ENCODE results near the gene MGST1. TPM values are rescaled to one million over a fixed set of nuclear protein-coding genes. Genes with fewer than 3 reads are reported as not detected.

MGST1 gene
- total RNA-seq, 4 donors from 2014 or later: 72.8 to 107 (median 84.7) TPM

- Histone ChIP-seq H3K4me3 (no peak overlapping the region), H3K27me3 (no peaks in the 10 kb centered on the region), H3K9me3 (no peaks in the 10 kb centered on the region), H3K36me3 (no peaks in the 10 kb centered on the region), H3K27ac (no peak overlapping the region), H3K4me1 (no peaks in the 10 kb centered on the region)
- WGBS: 89% methylated on average over 4 of the region's 4 CpGs
- TF ChIP-seq POLR2A (IDR thresholded peaks at IDR 0.05) (no peak), POLR2AphosphoS5 (IDR thresholded peaks at IDR 0.05) (no peak), CTCF (IDR thresholded peaks at IDR 0.05) (no peak), EP300 (IDR thresholded peaks at IDR 0.05) (no peak)
- DNase-seq (ENCODE audit: low spot score in 2 of 2): no peak
These were observed 11.6 kb upstream of the MGST1 start for GRCh38 chr12:16335838-16336237.

- no peak overlapping the region for H3K27ac ChIP-seq
- TF ChIP-seq POLR2A (IDR thresholded peaks at IDR 0.05) (no peak), EP300 (IDR thresholded peaks at IDR 0.05) (no peak), CTCF (IDR thresholded peaks at IDR 0.05) (no peak), POLR2AphosphoS5 (IDR thresholded peaks at IDR 0.05) (no peak)
- H3K4me3 ChIP-seq: no peak overlapping the region
- H3K4me1 ChIP-seq: peaks cover 5% of the 10 kb centered on the region
- no peaks in the 10 kb centered on the region for H3K9me3 ChIP-seq
- H3K36me3 ChIP-seq: no peaks in the 10 kb centered on the region
- no peak for DNase-seq (ENCODE audit: low spot score in 2 of 2)
- no peaks in the 10 kb centered on the region for H3K27me3 ChIP-seq
- 75% methylated on average over 3 of the region's 3 CpGs for WGBS
These were observed 3.2 kb upstream of the MGST1 start for GRCh38 chr12:16344269-16344668.

- Histone ChIP-seq H3K27ac (no peak overlapping the region), H3K36me3 (no peaks in the 10 kb centered on the region), H3K27me3 (no peaks in the 10 kb centered on the region), H3K9me3 (no peaks in the 10 kb centered on the region), H3K4me1 (peaks cover 8% of the 10 kb centered on the region), H3K4me3 (no peak overlapping the region)
- no peak for TF ChIP-seq EP300 (IDR thresholded peaks at IDR 0.05)
- no peak for TF ChIP-seq POLR2A (IDR thresholded peaks at IDR 0.05)
- no peak for TF ChIP-seq POLR2AphosphoS5 (IDR thresholded peaks at IDR 0.05)
- TF ChIP-seq CTCF (IDR thresholded peaks at IDR 0.05): no peak
- no peak for DNase-seq (ENCODE audit: low spot score in 2 of 2)
- WGBS: 88% methylated on average over 1 of the region's 1 CpG
These were observed 2.3 kb upstream of the MGST1 start for GRCh38 chr12:16345105-16345504.

GRCh38 chr12:16346958-16347357 lies 487 bp upstream of the MGST1 start:
- Histone ChIP-seq H3K36me3 (no peaks in the 10 kb centered on the region), H3K27me3 (no peaks in the 10 kb centered on the region), H3K4me3 (peak overlapping the region; percentile 43), H3K9me3 (no peaks in the 10 kb centered on the region), H3K4me1 (peaks cover 13% of the 10 kb centered on the region), H3K27ac (peak overlapping the region; percentile 90)
- DNase-seq (ENCODE audit: low spot score in 2 of 2): no peak
- TF ChIP-seq CTCF (IDR thresholded peaks at IDR 0.05) (no peak), POLR2AphosphoS5 (IDR thresholded peaks at IDR 0.05) (no peak), POLR2A (IDR thresholded peaks at IDR 0.05) (no peak), EP300 (IDR thresholded peaks at IDR 0.05) (no peak)
- WGBS: 50% methylated on average over 7 of the region's 7 CpGs

- no peaks in the 10 kb centered on the region for H3K9me3 ChIP-seq
- H3K27ac ChIP-seq: peak overlapping the region; percentile 90
- no peaks in the 10 kb centered on the region for H3K27me3 ChIP-seq
- no peaks in the 10 kb centered on the region for H3K36me3 ChIP-seq
- no peak for DNase-seq (ENCODE audit: low spot score in 2 of 2)
- no peak for TF ChIP-seq EP300 (IDR thresholded peaks at IDR 0.05)
- TF ChIP-seq POLR2A (IDR thresholded peaks at IDR 0.05): no peak
- no peak for TF ChIP-seq CTCF (IDR thresholded peaks at IDR 0.05)
- no peak for TF ChIP-seq POLR2AphosphoS5 (IDR thresholded peaks at IDR 0.05)
- peak overlapping the region; percentile 43 for H3K4me3 ChIP-seq
- 59% methylated on average over 10 of the region's 10 CpGs for WGBS
- H3K4me1 ChIP-seq: peaks cover 13% of the 10 kb centered on the region
These were observed 1.1 kb downstream of the MGST1 start for GRCh38 chr12:16348435-16349130.

Data from suprapubic skin (tissue), 4 donors.